Thoracic aorta (tissue), 2 donors: ENCODE measurements around the gene NGLY1. TPM values are rescaled to one million over a fixed set of nuclear protein-coding genes. Genes with fewer than 3 reads are reported as not detected.
A peak's percentile ranks its signal among the peaks of the same experiment; 100 is the strongest.

ENCODE experiments used
- ATAC-seq: fragments of 150-250 bp; one replicate; pipeline ENCODE4 v1.8.0; 2017; ENCODE audit warnings: low read depth; ENCODE audit not compliant: insufficient number of reproducible peaks, low FRiP score
- DNase-seq: peaks from one replicate; pipeline ENCODE4 v3.0.0-alpha.2; 2020; ENCODE audit warnings: low spot score
- H3K27ac ChIP-seq, 2 donors: fragments of 200-600 bp; sonication (generic); 1 replicate in 1 of 2; 2 replicates in 1 of 2; pipeline ENCODE4 v1.5.1; 2016; ENCODE audit warnings: mild to moderate bottlenecking in 2 of 2, moderate library complexity in 2 of 2
- H3K27me3 ChIP-seq: fragments of 200-600 bp; sonication (generic); replicated peaks from 2 replicates; pipeline ENCODE4 v1.6.0; 2016; ENCODE audit warnings: mild to moderate bottlenecking; ENCODE audit not compliant: insufficient read depth
- H3K36me3 ChIP-seq: fragments of 200-600 bp; sonication (generic); one replicate; pipeline ENCODE4 v1.5.1; 2016
- H3K4me1 ChIP-seq, 2 donors: fragments of 200-600 bp; sonication (generic); 1 replicate in 1 of 2; 2 replicates in 1 of 2; pipeline versions ENCODE4 v1.5.1 to v1.6.0; 2016; ENCODE audit warnings: low read depth in 2 of 2, mild to moderate bottlenecking in 1 of 2; ENCODE audit not compliant: control insufficient read depth in 1 of 2
- H3K4me3 ChIP-seq: fragments of 200-600 bp; sonication (generic); 2 replicates; pipeline ENCODE4 v1.5.1; 2016; ENCODE audit warnings: mild to moderate bottlenecking
- H3K9me3 ChIP-seq: fragments of 200-600 bp; sonication (generic); 2 replicates; pipeline ENCODE4 v1.5.1; 2016
- CTCF ChIP-seq: fragments of 200-600 bp; sonication (generic); IDR thresholded peaks from one replicate; pipeline ENCODE4 v1.5.1; 2019; ENCODE audit warnings: antibody characterized with exemption
- total RNA-seq, 2 donors: library from RNA; depleted of rRNA; stranded (reverse); fragments of >200 nt; gene quantifications; one replicate each; pipeline versions ENCODE4 v1.1.0 to v1.2.3, GENCODE V29; 2016

Gene NGLY1
- total RNA-seq, 2 donors from 2014 or later, result 16.5 to 26.9 TPM

- Histone ChIP-seq H3K27me3 (no peaks in the 10 kb centered on the region), H3K27ac (no peak overlapping the region), H3K4me3 (no peak overlapping the region), H3K4me1 (peaks cover 7 to 35% of the 10 kb centered on the region in 2 donors), H3K36me3 (no peaks in the 10 kb centered on the region), H3K9me3 (no peaks in the 10 kb centered on the region)
- DNase-seq (no peak), ATAC-seq (no peak)
- no peak for TF ChIP-seq CTCF
These were observed 1.7 kb upstream of the NGLY1 start for GRCh38 chr3:25784971-25785370.

GRCh38 chr3:25783661-25784512 lies 644 bp upstream of the NGLY1 start:
- peaks cover 3 to 31% of the 10 kb centered on the region in 2 donors for H3K4me1 ChIP-seq
- peak overlapping the region; percentile 54 to 83 for H3K27ac ChIP-seq
- H3K36me3 ChIP-seq, result no peaks in the 10 kb centered on the region
- ATAC-seq, result peak; percentile 14
- H3K27me3 ChIP-seq, result no peaks in the 10 kb centered on the region
- DNase-seq, result peak; percentile 4
- H3K9me3 ChIP-seq, result no peaks in the 10 kb centered on the region
- H3K4me3 ChIP-seq, result peak overlapping the region; percentile 74
- TF ChIP-seq CTCF, result no peak

- TF ChIP-seq CTCF, result no peak
- Histone ChIP-seq H3K36me3 (no peaks in the 10 kb centered on the region), H3K4me1 (peaks cover 0 to 29% of the 10 kb centered on the region in 2 donors), H3K27me3 (no peaks in the 10 kb centered on the region), H3K27ac (peak overlapping the region; percentile 68 to 77), H3K9me3 (no peaks in the 10 kb centered on the region), H3K4me3 (peak overlapping the region; percentile 74)
- ATAC-seq, result peak; percentile 33
- DNase-seq, result no peak
These were observed 656 bp downstream of the NGLY1 start for GRCh38 chr3:25782636-25782937.

GRCh38 chr3:25781758-25782594 lies 1.3 kb downstream of the NGLY1 start:
- no peak for TF ChIP-seq CTCF
- DNase-seq (no peak), ATAC-seq (no peak)
- Histone ChIP-seq H3K36me3 (peaks cover 1% of the 10 kb centered on the region), H3K27me3 (no peaks in the 10 kb centered on the region), H3K4me1 (peaks cover 0 to 29% of the 10 kb centered on the region in 2 donors), H3K27ac (no peak overlapping the region), H3K9me3 (no peaks in the 10 kb centered on the region), H3K4me3 (peak overlapping the region; percentile 74)

- no peak for ATAC-seq
These were observed 2.0 kb downstream of the NGLY1 start for GRCh38 chr3:25781145-25781757.

More at GRCh38 chr3:25781145-25781757, 2.0 kb downstream of the NGLY1 start:
- TF ChIP-seq CTCF, result no peak
- Histone ChIP-seq H3K36me3 (peaks cover 7% of the 10 kb centered on the region), H3K9me3 (no peaks in the 10 kb centered on the region), H3K27me3 (no peaks in the 10 kb centered on the region), H3K4me3 (no peak overlapping the region), H3K4me1 (peaks cover 0 to 29% of the 10 kb centered on the region in 2 donors), H3K27ac (no peak overlapping the region)
- no peak for DNase-seq
